GM12878 (cell line): ENCODE data around the gene STXBP1.

Source experiments
- CBX5 ChIP-seq: sonication (generic); IDR thresholded peaks from 2 replicates; pipeline ENCODE4 v1.6.1; 2016; ENCODE audit warnings: low read depth, moderate library complexity, mild to moderate bottlenecking, inconsistent platforms
- CREB1 ChIP-seq: IDR thresholded peaks from 2 replicates; pipeline ENCODE4 v1.6.1; 2012; ENCODE audit warnings: low read depth, mild to moderate bottlenecking, inconsistent platforms
- CTCF ChIP-seq, 3 experiments: IDR thresholded peaks in 2 of 3; conservative IDR thresholded peaks in 1 of 3; 2 replicates each; pipeline ENCODE4 v1.5.1; 2011; ENCODE audit warnings: low read depth in 3 of 3, low read length in 3 of 3, mild to moderate bottlenecking in 3 of 3, control low read depth in 2 of 3, moderate library complexity in 2 of 3, inconsistent platforms in 1 of 3, mixed read lengths in 1 of 3; ENCODE audit not compliant: control insufficient read depth in 2 of 3, insufficient read depth in 1 of 3; ENCODE audit errors: extremely low read depth in 1 of 3
- RELA ChIP-seq: fragments of 450-650 bp; IDR thresholded peaks from 2 replicates; pipeline ENCODE4 v1.8.0; 2014; ENCODE audit warnings: borderline replicate concordance; ENCODE audit not compliant: partially characterized antibody
- REST ChIP-seq: IDR thresholded peaks from 2 replicates; pipeline ENCODE4 v1.6.1; 2012; ENCODE audit warnings: mild to moderate bottlenecking, low read depth, low read length
- SRF ChIP-seq, 2 experiments: IDR thresholded peaks; 2 replicates each; pipeline ENCODE4 v1.6.1; 2011; ENCODE audit warnings: low read depth in 2 of 2, low read length in 2 of 2, mild to moderate bottlenecking in 1 of 2, moderate library complexity in 1 of 2
- ZSCAN29 ChIP-seq: fragments of 450-650 bp; IDR thresholded peaks from 2 replicates; pipeline ENCODE4 v1.6.1; 2017; ENCODE audit warnings: mild to moderate bottlenecking, moderate library complexity
- TF ChIP-seq, protein P1 (sequence below): fragments of 450-650 bp; formaldehyde crosslinking; IDR thresholded peaks from 2 replicates; pipeline ENCODE4 v1.5.0; 2022; ENCODE audit warnings: mild to moderate bottlenecking, missing genetic modification characterization

DNA sequence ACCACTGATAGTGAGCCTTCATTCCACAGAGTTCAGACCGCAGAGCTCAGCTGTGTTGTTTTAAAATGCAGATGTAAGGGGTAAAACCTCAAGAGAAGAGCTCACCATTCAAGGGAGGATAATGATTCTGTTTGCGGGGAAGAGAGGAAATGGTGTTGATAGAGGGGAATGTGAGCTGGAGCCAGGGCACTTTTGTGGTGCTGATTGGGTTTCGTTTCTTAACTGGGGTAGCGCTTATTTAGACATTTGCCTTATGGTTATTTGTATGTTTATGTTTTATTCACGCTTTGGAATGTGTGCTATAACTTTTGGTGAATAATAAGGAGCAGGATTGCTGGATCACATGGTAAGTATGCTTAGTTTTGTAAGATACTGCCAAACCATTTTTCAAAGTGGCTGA lies 42.5 kb downstream of the STXBP1 start:
- TF ChIP-seq, protein P1, sequence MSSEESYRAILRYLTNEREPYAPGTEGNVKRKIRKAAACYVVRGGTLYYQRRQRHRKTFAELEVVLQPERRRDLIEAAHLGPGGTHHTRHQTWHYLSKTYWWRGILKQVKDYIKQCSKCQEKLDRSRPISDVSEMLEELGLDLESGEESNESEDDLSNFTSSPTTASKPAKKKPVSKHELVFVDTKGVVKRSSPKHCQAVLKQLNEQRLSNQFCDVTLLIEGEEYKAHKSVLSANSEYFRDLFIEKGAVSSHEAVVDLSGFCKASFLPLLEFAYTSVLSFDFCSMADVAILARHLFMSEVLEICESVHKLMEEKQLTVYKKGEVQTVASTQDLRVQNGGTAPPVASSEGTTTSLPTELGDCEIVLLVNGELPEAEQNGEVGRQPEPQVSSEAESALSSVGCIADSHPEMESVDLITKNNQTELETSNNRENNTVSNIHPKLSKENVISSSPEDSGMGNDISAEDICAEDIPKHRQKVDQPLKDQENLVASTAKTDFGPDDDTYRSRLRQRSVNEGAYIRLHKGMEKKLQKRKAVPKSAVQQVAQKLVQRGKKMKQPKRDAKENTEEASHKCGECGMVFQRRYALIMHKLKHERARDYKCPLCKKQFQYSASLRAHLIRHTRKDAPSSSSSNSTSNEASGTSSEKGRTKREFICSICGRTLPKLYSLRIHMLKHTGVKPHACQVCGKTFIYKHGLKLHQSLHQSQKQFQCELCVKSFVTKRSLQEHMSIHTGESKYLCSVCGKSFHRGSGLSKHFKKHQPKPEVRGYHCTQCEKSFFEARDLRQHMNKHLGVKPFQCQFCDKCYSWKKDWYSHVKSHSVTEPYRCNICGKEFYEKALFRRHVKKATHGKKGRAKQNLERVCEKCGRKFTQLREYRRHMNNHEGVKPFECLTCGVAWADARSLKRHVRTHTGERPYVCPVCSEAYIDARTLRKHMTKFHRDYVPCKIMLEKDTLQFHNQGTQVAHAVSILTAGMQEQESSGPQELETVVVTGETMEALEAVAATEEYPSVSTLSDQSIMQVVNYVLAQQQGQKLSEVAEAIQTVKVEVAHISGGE (CRISPR knock-in tag) = no peak
- TF ChIP-seq CREB1 (no peak), CTCF (IDR thresholded peaks at IDR 0.05 in 2 of 3, conservative IDR thresholded peaks at IDR 0.05 in 1 of 3; ENCODE audit: control insufficient read depth in 2 of 3, extremely low read depth in 1 of 3, insufficient read depth in 1 of 3, low read depth in 3 of 3, low read length in 3 of 3) (no peak), ZSCAN29 (no peak), REST (no peak), CBX5 (no peak), SRF (IDR thresholded peaks at IDR 0.05; ENCODE audit: low read depth in 2 of 2, low read length in 2 of 2) (no peak), RELA (no peak)
